ENCODE results near the gene MANEAL. TPM values are rescaled to one million over a fixed set of nuclear protein-coding genes. Genes with fewer than 3 reads are reported as not detected.
A peak's percentile ranks its signal among the peaks of the same experiment; 100 is the strongest.

Gene MANEAL
- total and polyA plus RNA-seq, 8 donors = 4.3 to 11.2 (median 5.4) TPM

GRCh38 chr1:37778654-37779053 is 15.0 kb upstream of the MANEAL start:
- no peak overlapping the region for H3K27ac ChIP-seq
- ATAC-seq (no peak), DNase-seq (no peak)
- H3K27me3 ChIP-seq = peaks cover 0 to 21% of the 10 kb centered on the region in 2 donors
- no peaks in the 10 kb centered on the region for H3K9me3 ChIP-seq
- no peak overlapping the region for H3K4me3 ChIP-seq
- TF ChIP-seq CTCF (IDR thresholded peaks at IDR 0.05) = no peak
- no peaks in the 10 kb centered on the region for H3K4me1 ChIP-seq
- no peaks in the 10 kb centered on the region for H3K36me3 ChIP-seq
- intact Hi-C loops (cut with DNase I) = no loop called here

GRCh38 chr1:37782491-37782890 is 11.2 kb upstream of the MANEAL start:
- no peak for ATAC-seq
- Histone ChIP-seq H3K27me3 (peaks cover 0 to 48% of the 10 kb centered on the region in 2 donors), H3K9me3 (no peaks in the 10 kb centered on the region), H3K27ac (no peak overlapping the region), H3K4me1 (no peaks in the 10 kb centered on the region), H3K36me3 (no peaks in the 10 kb centered on the region), H3K4me3 (no peak overlapping the region)
- intact Hi-C loops (cut with DNase I) = no loop called here
- TF ChIP-seq CTCF (IDR thresholded peaks at IDR 0.05) = no peak
- no peak for DNase-seq

GRCh38 chr1:37792943-37793686 is 532 bp upstream of the MANEAL start:
- peak overlapping the region; percentile 32 to 48 for H3K4me3 ChIP-seq
- H3K36me3 ChIP-seq = no peaks in the 10 kb centered on the region
- H3K9me3 ChIP-seq = no peaks in the 10 kb centered on the region
- no peak for TF ChIP-seq CTCF (IDR thresholded peaks at IDR 0.05)
- H3K27ac ChIP-seq = no peak overlapping the region
- ATAC-seq = peak; percentile 5
- peaks cover 0 to 78% of the 10 kb centered on the region in 2 donors for H3K27me3 ChIP-seq
- peak in 1 of 4 donors; percentile 69 for DNase-seq
- peaks cover 8 to 17% of the 10 kb centered on the region in 2 donors for H3K4me1 ChIP-seq
- intact Hi-C loops (cut with DNase I) = no loop called here

GRCh38 chr1:37794372-37795339 is 1.0 kb downstream of the MANEAL start:
- peak overlapping the region in 1 of 2 donors; percentile 48 for H3K4me3 ChIP-seq
- no peak for TF ChIP-seq CTCF (IDR thresholded peaks at IDR 0.05)
- ATAC-seq (peak; percentile 13), DNase-seq (no peak)
- no peak overlapping the region for H3K27ac ChIP-seq
- peaks cover 0 to 62% of the 10 kb centered on the region in 2 donors for H3K27me3 ChIP-seq
- intact Hi-C loops (cut with DNase I) = no loop called here
- H3K36me3 ChIP-seq = peaks cover 0 to 8% of the 10 kb centered on the region in 2 donors
- H3K4me1 ChIP-seq = peaks cover 8 to 17% of the 10 kb centered on the region in 2 donors
- no peaks in the 10 kb centered on the region for H3K9me3 ChIP-seq
